Fibroblast of lung (primary cell): ENCODE measurements around the gene ZNF763.

Experiments used
- EZH2 ChIP-seq: IDR thresholded peaks from 2 replicates; pipeline ENCODE4 v1.5.1; 2012; ENCODE audit warnings: low read length, control low read depth, mild to moderate bottlenecking; ENCODE audit errors: missing control alignments
- TF ChIP-seq, protein P1 (sequence below), 2 donors: IDR thresholded peaks in 1 of 2; conservative IDR thresholded peaks in 1 of 2; 1 replicate in 1 of 2; 2 replicates in 1 of 2; pipeline ENCODE4 v1.5.1; 2011 to 2012; ENCODE audit warnings: low read length in 2 of 2, control low read depth in 1 of 2, inconsistent platforms in 1 of 2, low read depth in 1 of 2, mild to moderate bottlenecking in 1 of 2

DNA sequence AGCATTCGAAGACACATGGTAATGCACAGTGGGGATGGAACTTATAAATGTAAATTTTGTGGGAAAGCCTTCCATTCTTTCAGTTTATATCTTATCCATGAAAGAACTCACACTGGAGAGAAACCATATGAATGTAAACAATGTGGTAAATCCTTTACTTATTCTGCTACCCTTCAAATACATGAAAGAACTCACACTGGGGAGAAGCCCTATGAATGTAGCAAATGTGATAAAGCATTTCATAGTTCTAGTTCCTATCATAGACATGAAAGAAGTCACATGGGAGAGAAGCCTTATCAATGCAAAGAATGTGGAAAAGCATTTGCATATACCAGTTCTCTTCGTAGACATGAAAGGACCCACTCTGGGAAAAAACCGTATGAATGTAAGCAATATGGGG lies 16.2 kb upstream of the ZNF763 start:
- TF ChIP-seq, protein P1, sequence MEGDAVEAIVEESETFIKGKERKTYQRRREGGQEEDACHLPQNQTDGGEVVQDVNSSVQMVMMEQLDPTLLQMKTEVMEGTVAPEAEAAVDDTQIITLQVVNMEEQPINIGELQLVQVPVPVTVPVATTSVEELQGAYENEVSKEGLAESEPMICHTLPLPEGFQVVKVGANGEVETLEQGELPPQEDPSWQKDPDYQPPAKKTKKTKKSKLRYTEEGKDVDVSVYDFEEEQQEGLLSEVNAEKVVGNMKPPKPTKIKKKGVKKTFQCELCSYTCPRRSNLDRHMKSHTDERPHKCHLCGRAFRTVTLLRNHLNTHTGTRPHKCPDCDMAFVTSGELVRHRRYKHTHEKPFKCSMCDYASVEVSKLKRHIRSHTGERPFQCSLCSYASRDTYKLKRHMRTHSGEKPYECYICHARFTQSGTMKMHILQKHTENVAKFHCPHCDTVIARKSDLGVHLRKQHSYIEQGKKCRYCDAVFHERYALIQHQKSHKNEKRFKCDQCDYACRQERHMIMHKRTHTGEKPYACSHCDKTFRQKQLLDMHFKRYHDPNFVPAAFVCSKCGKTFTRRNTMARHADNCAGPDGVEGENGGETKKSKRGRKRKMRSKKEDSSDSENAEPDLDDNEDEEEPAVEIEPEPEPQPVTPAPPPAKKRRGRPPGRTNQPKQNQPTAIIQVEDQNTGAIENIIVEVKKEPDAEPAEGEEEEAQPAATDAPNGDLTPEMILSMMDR (conservative IDR thresholded peaks at IDR 0.05 in 1 of 2, IDR thresholded peaks at IDR 0.05 in 1 of 2; ENCODE audit: low read depth in 1 of 2, low read length in 2 of 2): no peak
- no peak for TF ChIP-seq EZH2
